ENCODE results near the gene CIITA.
"Not testable (repeated sequence)": the region's sequence is repeated elsewhere in the genome, so short reads cannot be mapped to it uniquely, and the experiment has no call there.

The CIITA gene, protein sequence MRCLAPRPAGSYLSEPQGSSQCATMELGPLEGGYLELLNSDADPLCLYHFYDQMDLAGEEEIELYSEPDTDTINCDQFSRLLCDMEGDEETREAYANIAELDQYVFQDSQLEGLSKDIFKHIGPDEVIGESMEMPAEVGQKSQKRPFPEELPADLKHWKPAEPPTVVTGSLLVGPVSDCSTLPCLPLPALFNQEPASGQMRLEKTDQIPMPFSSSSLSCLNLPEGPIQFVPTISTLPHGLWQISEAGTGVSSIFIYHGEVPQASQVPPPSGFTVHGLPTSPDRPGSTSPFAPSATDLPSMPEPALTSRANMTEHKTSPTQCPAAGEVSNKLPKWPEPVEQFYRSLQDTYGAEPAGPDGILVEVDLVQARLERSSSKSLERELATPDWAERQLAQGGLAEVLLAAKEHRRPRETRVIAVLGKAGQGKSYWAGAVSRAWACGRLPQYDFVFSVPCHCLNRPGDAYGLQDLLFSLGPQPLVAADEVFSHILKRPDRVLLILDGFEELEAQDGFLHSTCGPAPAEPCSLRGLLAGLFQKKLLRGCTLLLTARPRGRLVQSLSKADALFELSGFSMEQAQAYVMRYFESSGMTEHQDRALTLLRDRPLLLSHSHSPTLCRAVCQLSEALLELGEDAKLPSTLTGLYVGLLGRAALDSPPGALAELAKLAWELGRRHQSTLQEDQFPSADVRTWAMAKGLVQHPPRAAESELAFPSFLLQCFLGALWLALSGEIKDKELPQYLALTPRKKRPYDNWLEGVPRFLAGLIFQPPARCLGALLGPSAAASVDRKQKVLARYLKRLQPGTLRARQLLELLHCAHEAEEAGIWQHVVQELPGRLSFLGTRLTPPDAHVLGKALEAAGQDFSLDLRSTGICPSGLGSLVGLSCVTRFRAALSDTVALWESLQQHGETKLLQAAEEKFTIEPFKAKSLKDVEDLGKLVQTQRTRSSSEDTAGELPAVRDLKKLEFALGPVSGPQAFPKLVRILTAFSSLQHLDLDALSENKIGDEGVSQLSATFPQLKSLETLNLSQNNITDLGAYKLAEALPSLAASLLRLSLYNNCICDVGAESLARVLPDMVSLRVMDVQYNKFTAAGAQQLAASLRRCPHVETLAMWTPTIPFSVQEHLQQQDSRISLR

DNA sequence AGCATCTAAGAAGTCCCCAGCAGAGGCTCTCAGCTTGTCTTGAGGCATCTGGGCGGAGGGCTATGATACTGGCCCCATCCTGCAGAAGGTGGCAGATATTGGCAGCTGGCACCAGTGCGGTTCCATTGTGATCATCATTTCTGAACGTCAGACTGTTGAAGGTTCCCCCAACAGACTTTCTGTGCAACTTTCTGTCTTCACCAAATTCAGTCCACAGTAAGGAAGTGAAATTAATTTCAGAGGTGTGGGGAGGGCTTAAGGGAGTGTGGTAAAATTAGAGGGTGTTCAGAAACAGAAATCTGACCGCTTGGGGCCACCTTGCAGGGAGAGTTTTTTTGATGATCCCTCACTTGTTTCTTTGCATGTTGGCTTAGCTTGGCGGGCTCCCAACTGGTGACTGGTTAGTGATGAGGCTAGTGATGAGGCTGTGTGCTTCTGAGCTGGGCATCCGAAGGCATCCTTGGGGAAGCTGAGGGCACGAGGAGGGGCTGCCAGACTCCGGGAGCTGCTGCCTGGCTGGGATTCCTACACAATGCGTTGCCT is at the start of gene CIITA:
TSS of gene CIITA (plus strand) at position 404 of the 543 bp plus-strand sequence. CDS start at position 533, 129 bp downstream.
- peak; percentile 9 for DNase-seq (ENCODE audit: low read depth)

DNA sequence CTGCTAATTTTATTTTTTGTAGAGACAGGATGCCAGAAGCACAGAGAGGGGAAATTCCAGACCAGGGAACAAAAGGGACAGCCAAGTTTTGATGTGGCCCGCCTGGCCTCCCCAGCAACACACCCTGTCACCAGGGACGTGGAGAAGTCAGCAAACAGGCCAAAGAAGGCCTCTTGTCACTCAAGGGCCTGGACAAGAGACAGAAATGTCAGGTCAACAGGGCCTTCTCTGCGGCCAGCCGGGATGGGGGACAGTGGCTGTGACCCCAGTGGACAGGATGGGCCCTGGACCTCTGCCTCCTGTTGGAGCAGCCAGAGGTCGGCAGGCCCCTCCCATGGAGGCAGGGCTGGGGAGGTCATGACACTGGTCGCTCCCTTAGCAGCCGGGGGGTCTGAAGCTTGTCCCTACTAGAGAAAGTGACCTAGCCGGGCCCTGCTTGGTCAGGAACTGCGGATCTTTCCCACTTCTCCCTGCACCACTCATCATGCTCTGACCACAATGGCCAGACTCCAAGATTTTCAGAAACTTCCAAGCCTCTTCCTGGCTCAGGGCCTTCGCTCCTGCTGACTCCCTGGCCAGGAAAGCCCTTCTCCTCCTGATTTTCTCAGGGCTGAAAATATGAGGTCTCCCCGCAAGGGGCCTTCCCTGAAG is 49.2 kb upstream of the CIITA start:
- no peak for DNase-seq (ENCODE audit: low read depth)

DNA sequence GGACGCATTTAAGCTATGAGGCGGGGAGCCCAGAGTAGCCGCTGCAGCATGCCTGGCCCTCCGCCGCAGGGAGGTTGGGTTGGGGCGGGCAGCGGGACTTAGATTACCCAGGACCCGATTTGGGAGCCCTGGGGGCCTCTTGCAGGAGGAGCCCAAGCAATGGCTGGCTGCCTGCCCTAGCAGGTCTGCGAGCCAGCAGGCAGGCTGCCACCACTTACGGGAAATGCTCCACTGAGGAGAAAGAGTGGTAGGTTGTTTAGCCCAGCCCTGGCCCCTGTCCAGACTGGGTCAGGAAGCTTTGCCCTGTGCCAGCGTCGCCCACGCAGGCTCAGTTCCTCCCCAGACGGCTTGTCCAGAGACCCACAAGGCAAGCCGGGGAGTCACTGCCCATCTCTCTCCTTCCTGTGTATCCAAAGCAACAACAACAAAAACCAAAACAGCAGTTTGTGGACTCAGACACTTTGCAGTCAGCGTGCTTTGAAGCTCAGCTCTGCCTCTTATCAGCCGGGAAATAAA is 48.1 kb upstream of the CIITA start:
- no peak for DNase-seq (ENCODE audit: low read depth)

DNA sequence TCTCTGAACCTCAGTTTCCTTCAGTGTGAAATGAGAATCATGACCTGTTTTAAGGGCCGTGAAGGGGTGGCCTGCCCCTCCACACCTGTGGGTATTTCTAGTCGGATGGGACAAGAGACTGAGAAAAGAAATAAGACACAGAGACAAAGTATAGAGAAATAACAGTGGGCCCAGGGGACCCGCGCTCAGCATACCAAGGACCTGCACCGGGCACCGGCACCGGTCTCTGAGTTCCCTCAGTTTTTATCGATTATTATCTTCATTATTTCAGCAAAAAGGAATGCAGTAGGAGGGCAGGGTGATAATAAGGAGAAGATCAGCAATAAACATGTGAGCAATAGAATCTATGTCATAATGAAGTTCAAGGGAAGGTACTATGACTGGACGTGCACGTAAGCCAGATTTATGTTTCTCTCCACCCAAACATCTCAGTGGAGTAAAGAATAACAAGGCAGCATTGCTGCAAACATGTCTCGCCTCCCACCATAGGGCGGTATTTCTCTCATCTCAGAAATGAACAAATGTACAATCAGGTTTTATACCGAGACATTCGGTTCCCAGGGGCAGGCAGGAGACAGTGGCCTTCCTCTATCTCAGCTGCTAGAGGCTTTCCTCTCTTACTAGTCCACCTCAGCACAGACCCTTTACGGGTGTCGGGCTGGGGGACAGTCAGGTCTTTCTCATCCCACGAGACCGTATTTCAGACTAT is 47.5 kb upstream of the CIITA start:
- not testable (repeated sequence) for DNase-seq (ENCODE audit: low read depth)

DNA sequence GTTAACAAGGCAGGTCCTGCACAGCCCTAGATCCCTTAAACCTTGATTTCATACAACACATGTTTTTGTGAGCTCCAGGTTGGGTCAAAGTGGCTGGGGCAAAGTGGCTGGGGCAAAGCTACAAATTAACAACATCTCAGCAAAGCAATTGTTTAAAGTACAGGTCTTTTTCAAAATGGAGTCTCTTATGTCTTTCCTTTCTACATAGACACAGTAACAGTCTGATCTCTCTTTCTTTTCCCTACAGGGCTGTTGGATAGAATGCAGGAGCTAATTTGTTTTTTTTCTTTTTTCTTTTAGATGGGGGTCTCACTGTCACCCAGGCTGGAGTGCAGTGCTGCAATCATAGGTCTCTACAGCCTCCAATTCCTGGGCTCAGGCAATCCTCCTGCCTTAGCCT is 46.8 kb upstream of the CIITA start:
- DNase-seq (ENCODE audit: low read depth), result not testable (repeated sequence)

DNA sequence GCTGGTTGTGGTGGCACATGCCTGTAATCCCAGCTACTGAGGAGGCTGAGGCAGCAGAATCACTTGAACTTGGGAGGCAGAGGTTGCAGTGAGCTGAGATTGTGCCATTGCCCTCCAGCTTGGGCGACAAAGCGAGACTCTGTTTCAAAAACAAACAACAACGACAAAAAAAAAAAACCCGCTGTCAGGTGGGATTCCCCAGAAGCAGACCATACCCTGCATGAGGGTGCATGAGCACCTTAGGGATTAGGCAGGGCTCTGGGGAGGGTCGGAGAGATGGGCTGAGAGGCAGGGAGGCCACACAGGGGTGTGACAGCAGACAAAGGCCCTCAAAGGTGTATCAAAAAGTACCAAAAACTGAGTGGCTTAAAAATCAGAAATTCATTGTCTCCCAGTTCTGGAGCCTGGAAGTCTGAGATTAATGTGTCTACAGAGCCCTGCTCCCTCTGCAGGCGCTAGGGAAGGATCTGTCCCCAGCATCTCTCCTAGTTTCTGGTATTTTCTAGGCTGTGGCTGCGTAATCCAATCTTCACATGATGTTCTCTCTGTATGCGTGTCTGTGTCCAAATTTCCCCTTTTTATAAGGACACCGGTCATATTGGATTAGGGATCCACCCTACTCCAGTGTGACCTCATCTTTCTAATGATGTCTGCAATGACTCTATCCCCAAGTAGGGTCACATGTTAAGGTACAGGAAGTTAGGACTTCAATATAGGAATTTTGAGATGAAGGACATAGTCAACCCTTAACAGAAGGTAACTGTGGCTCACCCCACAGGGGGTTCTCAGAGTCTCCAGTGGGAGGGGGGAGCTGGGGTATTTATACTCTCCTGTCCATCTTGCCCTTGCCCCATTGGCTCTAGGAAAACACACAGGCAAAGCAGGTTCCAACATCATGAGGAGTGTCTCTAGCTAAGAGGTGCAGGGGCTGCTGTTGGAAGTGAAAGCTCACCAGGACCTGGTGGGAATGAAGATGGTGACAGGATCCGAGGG is 44.8 kb upstream of the CIITA start:
- no peak for DNase-seq (ENCODE audit: low read depth)

DNA sequence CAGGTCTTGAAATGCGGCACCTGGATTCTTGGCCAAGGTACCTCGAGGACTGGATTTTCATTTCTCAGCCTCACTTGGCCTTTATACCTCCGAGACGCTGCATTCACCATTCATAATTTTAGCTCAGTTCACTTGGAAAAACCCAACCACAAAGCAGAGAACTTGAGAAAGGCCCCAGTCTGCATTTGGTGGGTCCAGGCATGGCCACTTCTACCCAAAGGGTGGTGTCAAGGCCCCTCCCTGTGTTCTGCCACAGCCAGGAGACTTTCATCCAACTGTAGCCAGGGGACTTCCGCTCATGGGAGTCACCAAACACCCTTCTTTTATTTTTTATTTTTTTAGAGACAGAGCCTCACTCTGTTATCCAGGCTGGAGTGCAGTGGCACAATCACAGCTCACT is 43.7 kb upstream of the CIITA start:
- no peak for DNase-seq (ENCODE audit: low read depth)

DNA sequence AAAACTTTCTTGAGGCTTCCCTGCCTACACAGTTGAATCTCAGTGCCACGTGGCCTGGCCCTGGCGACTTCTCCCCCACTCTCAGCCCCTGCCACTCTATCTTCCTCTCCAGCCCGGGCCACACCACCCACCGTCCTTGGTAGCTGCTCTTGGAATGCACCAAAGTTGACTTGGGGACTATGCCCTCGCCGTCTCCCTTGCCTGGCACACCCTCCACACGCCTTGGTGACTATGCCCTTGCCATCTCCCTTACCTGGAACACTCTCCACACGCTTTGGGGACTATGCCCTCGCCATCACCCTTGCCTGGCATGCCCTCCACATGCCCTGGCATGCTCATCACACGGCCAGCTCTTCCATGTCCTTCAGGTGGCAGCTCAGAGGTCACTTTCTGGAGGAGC is 42.9 kb upstream of the CIITA start:
- no peak for DNase-seq (ENCODE audit: low read depth)

DNA sequence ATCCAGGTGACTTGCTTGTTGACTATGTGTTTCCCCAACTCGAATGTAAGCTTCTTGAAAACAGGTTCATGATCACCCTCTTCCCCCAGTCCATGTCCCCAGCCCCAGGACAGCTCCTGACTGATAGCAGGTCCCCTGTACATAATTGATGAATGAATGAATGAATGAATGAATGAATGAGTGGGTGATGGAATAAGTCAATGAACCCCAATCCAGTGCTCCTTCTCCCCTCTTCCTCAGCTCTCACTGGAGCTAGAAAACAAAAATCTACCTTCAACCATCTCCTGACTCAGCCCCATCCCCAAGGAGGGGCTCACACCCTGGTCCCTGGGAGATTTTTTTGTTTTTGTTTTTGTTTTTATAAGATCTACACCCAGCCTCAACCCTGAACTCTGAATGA is 42.2 kb upstream of the CIITA start:
- DNase-seq (ENCODE audit: low read depth), result no peak

DNA sequence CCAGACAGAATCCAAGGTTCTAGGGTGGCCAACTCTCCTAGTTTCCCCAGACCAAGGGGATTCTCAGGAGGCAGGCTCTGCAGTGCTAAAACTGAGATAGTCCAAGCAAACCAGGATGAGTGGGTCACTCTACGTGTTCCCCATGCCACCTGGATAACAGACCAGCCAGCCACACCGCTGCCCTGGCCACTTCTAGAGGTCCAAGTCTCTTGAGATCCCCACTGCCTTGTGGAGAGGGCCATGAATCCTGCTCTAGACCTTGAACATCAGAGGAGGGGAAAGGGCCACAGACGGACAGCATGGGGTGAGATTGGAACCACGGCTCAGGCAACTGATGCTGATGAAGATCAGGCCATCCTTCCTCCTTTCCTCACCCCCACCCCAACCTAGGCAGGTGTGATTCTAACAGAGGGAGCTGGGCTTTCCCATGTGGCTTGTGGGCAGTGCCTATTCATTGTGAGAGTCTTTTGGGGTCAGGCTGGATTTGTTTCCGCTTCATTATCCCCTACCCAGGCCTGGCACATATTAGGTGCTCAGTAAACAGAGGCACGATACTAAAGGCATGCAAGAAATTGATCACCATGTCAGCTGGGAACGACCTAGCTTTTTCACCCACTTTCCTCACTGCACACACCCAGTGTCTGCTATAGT is 41.6 kb upstream of the CIITA start:
- no peak for DNase-seq (ENCODE audit: low read depth)

DNA sequence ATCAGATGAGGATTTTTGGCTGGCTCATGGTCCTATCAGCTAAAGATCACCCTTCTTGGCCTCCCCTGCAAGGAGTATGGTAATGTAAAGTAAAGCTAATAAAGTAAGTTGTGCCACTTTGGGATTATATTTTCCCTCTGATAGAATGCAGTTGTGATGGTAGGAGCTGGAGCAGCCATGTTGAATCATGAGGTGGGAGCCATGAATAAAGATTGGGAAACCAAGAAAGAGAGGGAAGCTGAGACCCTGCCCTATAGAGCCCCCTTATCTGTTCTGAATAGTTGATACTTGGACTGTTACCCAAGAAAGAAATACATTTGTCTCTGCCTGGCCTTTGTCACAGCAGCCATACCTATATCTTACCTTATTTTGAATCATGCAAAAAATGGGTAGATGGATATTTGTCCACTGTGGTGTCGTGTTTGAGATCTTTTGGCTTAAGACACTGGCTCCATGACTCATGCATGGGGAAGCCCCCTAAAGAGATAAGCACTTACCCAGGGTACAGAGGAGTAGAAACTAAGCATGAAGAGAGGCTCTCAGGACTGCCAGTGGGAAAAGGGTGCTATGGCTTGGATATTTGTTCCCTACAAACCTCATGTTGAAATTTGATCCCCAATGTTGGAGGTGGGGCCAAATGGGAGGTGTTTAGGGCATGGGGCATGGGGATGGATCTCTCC is 40.7 kb upstream of the CIITA start:
- DNase-seq (ENCODE audit: low read depth), result no peak

DNA sequence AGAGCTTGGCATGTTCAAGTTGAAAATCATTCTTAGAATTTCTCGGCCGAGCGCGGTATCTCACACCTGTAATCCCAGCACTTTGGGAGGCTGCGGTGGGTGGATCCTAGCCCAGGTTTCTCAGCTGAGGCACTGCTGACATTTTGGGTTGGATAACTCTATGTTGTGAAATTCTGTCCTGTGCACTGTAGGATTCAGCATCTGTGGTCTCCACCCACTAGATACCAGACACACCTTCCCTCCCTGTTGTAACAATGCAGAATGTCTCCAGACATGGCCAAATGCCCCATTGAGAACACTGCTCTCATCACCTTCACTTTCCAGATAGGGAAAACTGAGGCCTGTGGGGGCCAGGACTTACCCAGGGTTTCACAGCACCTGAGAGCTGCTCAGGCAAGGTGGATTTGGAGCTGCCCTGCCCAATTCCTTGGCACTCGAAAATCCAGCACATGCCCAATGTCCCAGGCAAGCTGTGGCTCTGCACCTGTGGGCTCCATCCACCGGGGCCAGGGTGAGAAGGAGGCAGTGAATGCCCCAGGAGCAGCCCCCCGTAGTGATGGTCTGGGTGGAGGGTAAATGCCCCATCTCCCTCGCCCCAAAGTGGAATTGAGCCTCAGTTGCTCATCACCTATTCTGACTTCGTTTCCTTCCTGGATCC is 38.3 kb upstream of the CIITA start:
- no peak for DNase-seq (ENCODE audit: low read depth)

DNA sequence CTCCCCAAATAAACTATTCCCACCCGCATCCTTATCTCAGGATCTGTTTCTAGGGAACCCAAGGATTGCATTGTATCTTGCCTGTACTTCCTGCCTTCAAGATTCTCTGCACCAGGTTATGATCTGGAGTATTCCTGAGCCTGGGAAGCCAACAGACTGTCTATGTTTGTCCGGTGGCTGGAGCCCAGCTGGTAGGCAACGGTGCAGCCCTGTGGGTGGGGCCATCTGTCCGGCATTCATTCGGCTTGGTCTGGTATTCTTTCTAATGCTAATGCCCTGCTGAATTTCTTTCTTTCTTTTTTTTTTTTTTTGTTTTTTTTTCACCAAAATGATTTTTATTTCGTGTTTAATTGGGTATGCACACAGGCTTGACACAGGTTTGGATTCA is 37.7 kb upstream of the CIITA start:
- no peak for DNase-seq (ENCODE audit: low read depth)

DNA sequence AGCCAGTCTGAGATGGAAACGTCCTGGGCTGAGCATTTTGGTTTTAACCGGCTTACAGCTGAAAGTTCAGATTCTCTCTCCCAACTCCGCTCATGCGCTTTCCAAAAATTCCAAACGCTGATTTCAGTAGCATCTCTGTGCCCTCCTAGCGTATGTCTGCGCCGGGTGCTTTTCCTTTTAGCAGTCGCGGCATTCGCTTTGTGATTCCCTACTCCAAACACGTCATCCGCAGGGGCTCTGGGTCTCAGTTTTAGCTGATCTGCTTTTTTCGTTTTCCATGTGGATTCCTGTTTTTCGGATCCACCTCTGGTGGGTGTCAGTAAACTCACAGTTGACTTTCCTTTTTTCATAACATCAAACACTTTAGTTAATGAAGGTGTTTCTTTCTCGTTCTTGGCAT is 36.3 kb upstream of the CIITA start:
- no peak for DNase-seq (ENCODE audit: low read depth)

DNA sequence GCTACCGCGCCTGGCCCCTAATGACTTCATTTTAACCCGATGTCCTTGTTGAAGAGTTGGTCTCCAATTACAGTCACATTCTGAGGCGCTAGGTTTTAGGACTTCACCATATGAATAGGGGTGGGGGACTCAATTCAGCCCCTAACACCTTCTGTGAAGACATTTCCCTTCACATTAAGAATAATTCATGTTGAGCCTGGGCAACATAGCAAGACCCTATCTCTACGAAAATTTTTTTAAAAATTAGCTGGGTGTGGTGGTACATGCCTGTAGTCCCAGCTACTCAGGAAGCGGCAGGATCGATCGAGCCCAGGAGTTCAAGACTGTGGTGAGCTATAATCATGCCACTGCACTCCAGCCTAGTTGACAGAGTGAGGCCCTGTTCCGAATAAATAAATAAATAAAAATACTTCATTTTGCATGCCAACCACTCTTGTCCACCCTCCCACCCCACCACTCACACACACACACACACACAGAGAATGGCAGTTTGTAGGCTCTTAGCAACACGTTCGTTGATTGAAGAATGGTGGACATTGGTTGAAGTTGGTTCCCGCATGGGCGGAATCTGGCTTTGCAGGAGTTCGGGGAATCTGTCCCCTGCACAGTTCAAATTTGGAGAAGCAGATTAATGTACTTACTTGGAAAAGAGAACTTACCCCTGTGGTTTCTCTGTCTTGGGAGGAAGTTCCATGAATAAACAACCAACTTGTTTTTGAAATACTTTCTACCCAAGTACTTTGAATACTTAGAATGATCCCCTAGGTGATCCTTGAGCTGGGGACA is 30.6 kb upstream of the CIITA start:
- no peak for DNase-seq (ENCODE audit: low read depth)

DNA sequence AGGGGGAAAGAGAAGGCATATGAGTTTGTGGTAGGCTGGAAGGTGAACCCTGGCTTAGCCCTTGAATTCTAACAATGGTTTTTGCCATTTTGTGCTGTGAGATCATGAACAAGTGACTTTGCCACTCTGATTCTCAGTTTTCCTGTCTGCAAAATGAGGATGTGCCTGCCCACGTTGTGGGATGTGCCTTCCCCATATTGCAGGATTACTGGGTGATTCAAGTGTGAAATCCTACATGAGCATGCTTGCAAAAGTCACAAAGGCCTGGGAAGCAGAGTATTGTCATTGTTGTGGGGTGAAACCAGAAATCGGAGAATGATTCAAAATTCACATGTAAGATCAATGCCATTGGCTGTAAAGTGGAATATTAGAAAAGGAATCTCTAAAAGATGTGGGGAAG is 29.8 kb upstream of the CIITA start:
- DNase-seq (ENCODE audit: low read depth), result no peak

DNA sequence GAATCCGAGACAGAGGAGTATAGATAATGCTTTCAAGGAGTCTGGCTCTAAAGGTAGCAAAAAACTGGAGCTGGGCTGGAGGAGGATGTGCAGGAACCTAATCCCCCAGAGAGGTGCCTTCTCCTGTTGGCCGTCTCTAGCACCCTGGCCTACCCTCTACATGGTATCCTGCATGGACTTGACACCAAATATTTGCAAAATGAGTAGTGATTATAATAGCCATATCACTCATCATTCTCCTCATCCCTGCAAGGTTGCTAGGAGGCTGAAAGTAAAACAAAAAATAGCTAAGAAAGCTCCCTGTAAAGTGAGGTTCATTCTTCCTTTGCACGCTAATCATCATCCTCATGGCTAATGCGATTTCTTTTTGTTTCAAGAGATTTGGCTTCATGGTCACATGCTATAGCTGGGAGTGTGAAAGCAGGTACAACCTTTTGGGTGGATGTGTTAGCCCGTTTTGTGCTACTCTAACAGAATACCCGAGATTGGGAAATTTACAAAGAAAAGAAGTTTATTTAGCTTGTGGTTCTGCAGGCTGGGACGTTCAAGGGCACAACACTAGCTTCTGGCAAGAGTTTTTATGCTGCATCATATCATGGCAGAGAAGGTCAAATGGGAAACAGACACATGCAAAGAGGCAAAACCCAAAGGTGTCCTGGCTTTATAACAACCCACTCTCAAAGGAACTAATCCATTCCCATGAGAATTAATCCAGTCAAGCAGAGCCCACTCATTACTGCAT is 27.1 kb upstream of the CIITA start:
- no peak for DNase-seq (ENCODE audit: low read depth)

All from activated T-helper 1 cell treated with Interleukin-2 at 50 U/mL for 16 hours (primary cell).